Measurements from ENCODE around the gene MLLT3.

MLLT3 gene

GRCh38 chr9:20636888-20637440 lies 14.7 kb upstream of the MLLT3 start:
- Histone ChIP-seq H3K4me2 (no peak overlapping the region), H3K27ac (no peak overlapping the region), H3K9ac (no peak overlapping the region), H3K4me3 (IDR thresholded peaks at IDR 0.05; ENCODE audit: insufficient read depth, low read depth, low read length) (no peak overlapping the region), H3K27me3 (ENCODE audit: insufficient read depth, low read depth) (no peaks in the 10 kb centered on the region), H3K36me3 (ENCODE audit: insufficient read depth) (no peaks in the 10 kb centered on the region), H4K20me1 (ENCODE audit: insufficient read depth) (no peaks in the 10 kb centered on the region), H2AFZ (ENCODE audit: low read depth) (no peak overlapping the region), H3K79me2 (ENCODE audit: insufficient read depth, low read depth) (no peaks in the 10 kb centered on the region), H3K4me1 (ENCODE audit: low read depth, poor library complexity, severe bottlenecking) (peaks cover 26% of the 10 kb centered on the region)
- no peak for TF ChIP-seq CTCF (conservative IDR thresholded peaks at IDR 0.05; ENCODE audit: low read depth, low read length)

- no peaks in the 10 kb centered on the region for H4K20me1 ChIP-seq (ENCODE audit: insufficient read depth)
- H3K27ac ChIP-seq = no peak overlapping the region
- H3K4me2 ChIP-seq = no peak overlapping the region
- no peak overlapping the region for H2AFZ ChIP-seq (ENCODE audit: low read depth)
- peaks cover 5% of the 10 kb centered on the region for H3K4me1 ChIP-seq (ENCODE audit: low read depth, poor library complexity, severe bottlenecking)
- H3K36me3 ChIP-seq (ENCODE audit: insufficient read depth) = no peaks in the 10 kb centered on the region
- H3K27me3 ChIP-seq (ENCODE audit: insufficient read depth, low read depth) = no peaks in the 10 kb centered on the region
- H3K9ac ChIP-seq = no peak overlapping the region
- no peaks in the 10 kb centered on the region for H3K79me2 ChIP-seq (ENCODE audit: insufficient read depth, low read depth)
- H3K4me3 ChIP-seq (IDR thresholded peaks at IDR 0.05; ENCODE audit: insufficient read depth, low read depth, low read length) = no peak overlapping the region
- TF ChIP-seq CTCF (conservative IDR thresholded peaks at IDR 0.05; ENCODE audit: low read depth, low read length) = no peak
These were observed 12.6 kb upstream of the MLLT3 start for GRCh38 chr9:20634895-20635294.

GRCh38 chr9:20632705-20633104 lies 10.4 kb upstream of the MLLT3 start:
- Histone ChIP-seq H4K20me1 (ENCODE audit: insufficient read depth) (no peaks in the 10 kb centered on the region), H2AFZ (ENCODE audit: low read depth) (no peak overlapping the region), H3K4me2 (no peak overlapping the region), H3K36me3 (ENCODE audit: insufficient read depth) (no peaks in the 10 kb centered on the region), H3K4me3 (IDR thresholded peaks at IDR 0.05; ENCODE audit: insufficient read depth, low read depth, low read length) (no peak overlapping the region), H3K27me3 (ENCODE audit: insufficient read depth, low read depth) (no peaks in the 10 kb centered on the region), H3K79me2 (ENCODE audit: insufficient read depth, low read depth) (no peaks in the 10 kb centered on the region), H3K27ac (no peak overlapping the region), H3K9ac (no peak overlapping the region), H3K4me1 (ENCODE audit: low read depth, poor library complexity, severe bottlenecking) (no peaks in the 10 kb centered on the region)
- TF ChIP-seq CTCF (conservative IDR thresholded peaks at IDR 0.05; ENCODE audit: low read depth, low read length) = no peak

GRCh38 chr9:20630241-20630943 lies 8.1 kb upstream of the MLLT3 start:
- no peak overlapping the region for H3K4me3 ChIP-seq (IDR thresholded peaks at IDR 0.05; ENCODE audit: insufficient read depth, low read depth, low read length)
- H2AFZ ChIP-seq (ENCODE audit: low read depth) = no peak overlapping the region
- no peak overlapping the region for H3K9ac ChIP-seq
- no peak for TF ChIP-seq CTCF (conservative IDR thresholded peaks at IDR 0.05; ENCODE audit: low read depth, low read length)
- H3K27ac ChIP-seq = no peak overlapping the region
- H4K20me1 ChIP-seq (ENCODE audit: insufficient read depth) = no peaks in the 10 kb centered on the region
- H3K4me2 ChIP-seq = no peak overlapping the region
- H3K79me2 ChIP-seq (ENCODE audit: insufficient read depth, low read depth) = no peaks in the 10 kb centered on the region
- no peaks in the 10 kb centered on the region for H3K27me3 ChIP-seq (ENCODE audit: insufficient read depth, low read depth)
- peaks cover 2% of the 10 kb centered on the region for H3K4me1 ChIP-seq (ENCODE audit: low read depth, poor library complexity, severe bottlenecking)
- no peaks in the 10 kb centered on the region for H3K36me3 ChIP-seq (ENCODE audit: insufficient read depth)
